Upper lobe of left lung (tissue), 6 donors: ENCODE data around the gene RIT2. TPM values are rescaled to one million over a fixed set of nuclear protein-coding genes. Genes with fewer than 3 reads are reported as not detected.

ENCODE experiments used
- ATAC-seq, 2 donors: fragments of 200-7000 bp; cut with Tn5 transposase; one replicate each; pipeline ENCODE4 v1.9.1; 2022; ENCODE audit warnings: mild to moderate bottlenecking in 2 of 2, moderate library complexity in 2 of 2; ENCODE audit not compliant: low FRiP score in 2 of 2
- DNase-seq, 2 donors: peaks; one replicate each; pipeline ENCODE4 v3.0.0-alpha.2; 2019 to 2020
- H3K27ac ChIP-seq, 4 donors: fragments of 200-600 bp; sonication (generic); one replicate each; pipeline ENCODE4 v1.5.1; 2016 to 2019
- H3K27me3 ChIP-seq, 4 donors: fragments of 200-600 bp; sonication (generic); one replicate each; pipeline ENCODE4 v1.5.1; 2017 to 2019
- H3K36me3 ChIP-seq, 4 donors: fragments of 200-600 bp; sonication (generic); one replicate each; pipeline ENCODE4 v1.5.1; 2016 to 2019
- H3K4me1 ChIP-seq, 4 donors: fragments of 200-600 bp; sonication (generic); one replicate each; pipeline ENCODE4 v1.5.1; 2018 to 2019
- H3K4me3 ChIP-seq, 4 donors: fragments of 200-600 bp; sonication (generic); one replicate each; pipeline ENCODE4 v1.5.1; 2017 to 2019; ENCODE audit warnings: mild to moderate bottlenecking in 2 of 4, moderate library complexity in 1 of 4
- H3K9me3 ChIP-seq, 4 donors: fragments of 200-600 bp; sonication (generic); one replicate each; pipeline ENCODE4 v1.5.1; 2018 to 2019
- EP300 ChIP-seq, 4 donors: sonication (generic); formaldehyde crosslinking; IDR thresholded peaks; one replicate each; pipeline ENCODE4 v1.5.1; 2017; ENCODE audit warnings: antibody characterized with exemption in 4 of 4, control low read depth in 2 of 4
- POLR2A ChIP-seq, 4 donors: fragments of 450-650 bp; IDR thresholded peaks; one replicate each; pipeline ENCODE4 v1.5.1; 2016 to 2017; ENCODE audit warnings: antibody characterized with exemption in 4 of 4, mild to moderate bottlenecking in 2 of 4
- POLR2AphosphoS5 ChIP-seq, 2 donors: sonication (generic); formaldehyde crosslinking; IDR thresholded peaks; one replicate each; pipeline ENCODE4 v1.5.1; 2017; ENCODE audit warnings: antibody characterized with exemption in 2 of 2
- WGBS, 2 donors: methylation state at CpG; one replicate each; pipeline ENCODE4 v1.1.5; 2017 to 2018; 5-methylcytosine and 5-hydroxymethylcytosine counted together
- total RNA-seq, 6 donors: library from RNA; depleted of rRNA in 4 of 6; stranded (reverse); fragments of >200 nt in 4 of 6; gene quantifications; one replicate each; pipeline versions ENCODE4 v1.1.0 to v1.2.1, GENCODE V29; 2016 to 2021
- TF ChIP-seq, protein P1 (sequence below), 6 experiments: fragments of 450-650 bp in 4 of 6; fragments of 200-600 bp in 2 of 6; sonication (generic) in 2 of 6; IDR thresholded peaks; one replicate each; pipeline ENCODE4 v1.5.1; 2016 to 2019; ENCODE audit warnings: antibody characterized with exemption in 6 of 6
- donor health status: DM: no; HTN: no; CAD: no; lungs with moderate emphysema.
- donor health status: DM: no; HTN: yes; CAD: no; lungs with severe emphysema.

The RIT2 gene
- total RNA-seq, 6 donors from 2014 or later: not detected

DNA sequence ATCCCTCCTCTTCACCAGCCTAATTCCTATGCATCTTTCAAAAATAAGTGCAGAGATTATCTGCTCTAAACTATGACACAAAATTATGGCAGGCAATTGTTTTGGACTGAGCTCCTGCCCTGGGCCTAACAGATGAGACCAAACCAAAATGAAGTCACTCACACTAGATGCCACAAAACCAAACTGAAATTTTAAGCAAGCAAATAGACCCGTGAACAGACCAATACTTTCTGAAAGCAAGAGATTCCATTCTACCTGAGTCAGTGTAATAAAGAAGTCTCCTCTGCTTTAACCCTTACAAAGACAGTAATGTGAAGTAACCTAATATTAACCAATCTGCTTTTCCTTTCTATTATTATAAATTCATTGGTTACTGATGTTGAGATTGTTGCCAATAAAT is 84.3 kb downstream of the RIT2 start:
- WGBS, 2 donors: 80 to 90% methylated on average over 1 of the region's 1 CpG
- no peaks in the 10 kb centered on the region for H3K27me3 ChIP-seq
- TF ChIP-seq POLR2AphosphoS5 (IDR thresholded peaks at IDR 0.05) (no peak), POLR2A (IDR thresholded peaks at IDR 0.05) (no peak), EP300 (IDR thresholded peaks at IDR 0.05) (no peak)
- TF ChIP-seq, protein P1, sequence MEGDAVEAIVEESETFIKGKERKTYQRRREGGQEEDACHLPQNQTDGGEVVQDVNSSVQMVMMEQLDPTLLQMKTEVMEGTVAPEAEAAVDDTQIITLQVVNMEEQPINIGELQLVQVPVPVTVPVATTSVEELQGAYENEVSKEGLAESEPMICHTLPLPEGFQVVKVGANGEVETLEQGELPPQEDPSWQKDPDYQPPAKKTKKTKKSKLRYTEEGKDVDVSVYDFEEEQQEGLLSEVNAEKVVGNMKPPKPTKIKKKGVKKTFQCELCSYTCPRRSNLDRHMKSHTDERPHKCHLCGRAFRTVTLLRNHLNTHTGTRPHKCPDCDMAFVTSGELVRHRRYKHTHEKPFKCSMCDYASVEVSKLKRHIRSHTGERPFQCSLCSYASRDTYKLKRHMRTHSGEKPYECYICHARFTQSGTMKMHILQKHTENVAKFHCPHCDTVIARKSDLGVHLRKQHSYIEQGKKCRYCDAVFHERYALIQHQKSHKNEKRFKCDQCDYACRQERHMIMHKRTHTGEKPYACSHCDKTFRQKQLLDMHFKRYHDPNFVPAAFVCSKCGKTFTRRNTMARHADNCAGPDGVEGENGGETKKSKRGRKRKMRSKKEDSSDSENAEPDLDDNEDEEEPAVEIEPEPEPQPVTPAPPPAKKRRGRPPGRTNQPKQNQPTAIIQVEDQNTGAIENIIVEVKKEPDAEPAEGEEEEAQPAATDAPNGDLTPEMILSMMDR (IDR thresholded peaks at IDR 0.05): no peak
- H3K9me3 ChIP-seq: no peaks in the 10 kb centered on the region
- H3K27ac ChIP-seq: no peak overlapping the region
- ATAC-seq: no peak
- no peak overlapping the region for H3K4me3 ChIP-seq
- no peaks in the 10 kb centered on the region for H3K4me1 ChIP-seq
- DNase-seq: no peak
- H3K36me3 ChIP-seq: no peaks in the 10 kb centered on the region

DNA sequence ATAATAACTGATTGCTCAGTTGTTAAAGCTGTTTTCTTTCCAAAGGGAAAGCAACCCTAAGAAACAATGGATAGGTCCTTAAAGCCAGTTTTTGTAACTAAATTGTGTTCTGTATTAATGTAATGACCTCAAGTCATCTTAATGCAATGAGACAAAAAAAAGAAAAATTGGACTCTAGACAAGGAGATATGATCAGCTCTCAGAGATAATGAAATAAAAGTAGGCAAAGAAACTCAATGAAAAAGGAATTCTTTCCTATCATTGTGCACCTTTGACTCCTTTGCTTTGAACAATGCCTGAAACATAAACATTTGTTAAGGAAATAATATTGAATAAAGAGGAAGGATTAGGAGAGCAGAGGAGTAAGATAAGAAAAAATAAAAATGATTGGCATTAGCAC is 86.1 kb downstream of the RIT2 start:
- Histone ChIP-seq H3K36me3 (no peaks in the 10 kb centered on the region), H3K4me3 (no peak overlapping the region), H3K9me3 (no peaks in the 10 kb centered on the region), H3K27ac (no peak overlapping the region), H3K4me1 (no peaks in the 10 kb centered on the region), H3K27me3 (no peaks in the 10 kb centered on the region)
- TF ChIP-seq, protein P1 (IDR thresholded peaks at IDR 0.05): no peak
- TF ChIP-seq POLR2AphosphoS5 (IDR thresholded peaks at IDR 0.05): no peak
- no peak for TF ChIP-seq EP300 (IDR thresholded peaks at IDR 0.05)
- no peak for TF ChIP-seq POLR2A (IDR thresholded peaks at IDR 0.05)
- DNase-seq (no peak), ATAC-seq (no peak)

DNA sequence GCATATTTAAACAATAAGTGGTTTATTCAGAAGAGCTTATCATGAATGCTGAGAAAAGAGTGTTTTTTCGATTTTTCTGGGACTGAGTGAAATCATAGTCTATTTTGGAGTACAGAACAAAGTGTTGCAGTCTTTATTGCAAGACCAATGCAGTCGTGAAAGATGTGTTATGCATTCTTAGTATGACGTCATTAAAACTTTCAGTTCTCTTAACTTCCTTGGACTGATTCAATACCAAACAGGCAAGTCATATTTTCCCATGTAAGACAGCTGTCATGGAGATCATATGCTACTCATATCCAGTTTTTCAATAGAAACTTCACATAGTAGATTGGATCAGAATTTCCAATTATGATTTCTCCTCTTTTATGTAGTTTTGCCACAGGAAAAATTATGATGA is 92.6 kb downstream of the RIT2 start:
- H3K36me3 ChIP-seq: no peaks in the 10 kb centered on the region
- DNase-seq (no peak), ATAC-seq (no peak)
- no peaks in the 10 kb centered on the region for H3K4me1 ChIP-seq
- 64% methylated on average over 3 of the region's 3 CpGs for WGBS, 2 donors
- no peaks in the 10 kb centered on the region for H3K27me3 ChIP-seq
- H3K27ac ChIP-seq: no peak overlapping the region
- no peak overlapping the region for H3K4me3 ChIP-seq
- no peaks in the 10 kb centered on the region for H3K9me3 ChIP-seq
- TF ChIP-seq EP300 (IDR thresholded peaks at IDR 0.05): no peak
- TF ChIP-seq POLR2AphosphoS5 (IDR thresholded peaks at IDR 0.05): no peak
- TF ChIP-seq POLR2A (IDR thresholded peaks at IDR 0.05): no peak

DNA sequence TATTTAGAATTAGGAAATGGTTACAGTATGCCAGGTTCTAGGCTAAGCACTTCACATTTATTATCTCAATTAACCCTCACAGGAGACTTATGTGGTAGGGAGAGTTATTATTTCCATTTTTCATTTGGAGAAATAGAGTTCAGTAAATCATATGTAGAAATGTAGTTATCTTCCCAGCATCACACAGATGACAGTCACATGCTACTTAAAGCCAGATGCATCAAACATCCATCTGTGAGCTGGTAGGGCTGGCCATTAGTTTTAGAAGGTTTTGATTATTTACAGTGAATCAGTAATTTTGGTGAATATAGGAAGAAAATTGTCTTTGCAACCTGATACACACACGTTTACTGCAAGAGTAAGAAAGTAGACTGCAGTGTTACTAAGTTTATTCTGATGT is 97.9 kb downstream of the RIT2 start:
- no peaks in the 10 kb centered on the region for H3K9me3 ChIP-seq
- H3K27ac ChIP-seq: no peak overlapping the region
- no peaks in the 10 kb centered on the region for H3K36me3 ChIP-seq
- ATAC-seq (no peak), DNase-seq (no peak)
- TF ChIP-seq POLR2A (IDR thresholded peaks at IDR 0.05) (no peak), EP300 (IDR thresholded peaks at IDR 0.05) (no peak), POLR2AphosphoS5 (IDR thresholded peaks at IDR 0.05) (no peak)
- TF ChIP-seq, protein P1 (IDR thresholded peaks at IDR 0.05): no peak
- WGBS, 2 donors: 52 to 61% methylated on average over 1 of the region's 1 CpG
- H3K4me3 ChIP-seq: no peak overlapping the region
- H3K27me3 ChIP-seq: no peaks in the 10 kb centered on the region
- H3K4me1 ChIP-seq: no peaks in the 10 kb centered on the region

DNA sequence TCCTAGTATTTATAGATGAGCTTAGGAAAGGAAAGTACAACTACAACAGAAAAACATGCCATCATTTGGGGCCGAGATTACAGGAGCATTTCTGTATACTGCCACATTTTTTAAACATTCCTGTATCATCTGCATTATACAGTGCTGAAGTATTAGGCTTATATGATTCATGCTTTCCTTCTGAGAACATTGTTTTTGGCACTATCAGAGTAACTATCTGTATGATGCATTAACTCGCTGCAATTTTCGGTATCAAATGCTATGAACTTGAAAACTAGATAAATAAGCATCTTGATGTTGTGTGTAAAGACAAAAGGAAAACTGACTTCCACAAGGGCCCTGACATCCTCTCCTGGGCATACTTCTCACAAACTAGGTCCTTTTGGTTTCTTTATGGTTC is 102.0 kb downstream of the RIT2 start:
- Histone ChIP-seq H3K36me3 (no peaks in the 10 kb centered on the region), H3K9me3 (no peaks in the 10 kb centered on the region), H3K4me3 (no peak overlapping the region), H3K4me1 (no peaks in the 10 kb centered on the region), H3K27ac (no peak overlapping the region), H3K27me3 (no peaks in the 10 kb centered on the region)
- TF ChIP-seq POLR2AphosphoS5 (IDR thresholded peaks at IDR 0.05) (no peak), EP300 (IDR thresholded peaks at IDR 0.05) (no peak), POLR2A (IDR thresholded peaks at IDR 0.05) (no peak)
- TF ChIP-seq, protein P1 (IDR thresholded peaks at IDR 0.05): no peak
- DNase-seq: no peak
- 87 to 90% methylated on average over 3 of the region's 3 CpGs for WGBS, 2 donors
- ATAC-seq: no peak
